HG03457 (cell line): ENCODE measurements around the gene PRR5L.

Source experiments
- ATAC-seq: cut with Tn5 transposase; IDR thresholded peaks from one replicate; pipeline ENCODE4 v1.9.1; 2021; ENCODE audit warnings: moderate number of reproducible peaks; ENCODE audit not compliant: unreplicated experiment

Gene PRR5L

DNA sequence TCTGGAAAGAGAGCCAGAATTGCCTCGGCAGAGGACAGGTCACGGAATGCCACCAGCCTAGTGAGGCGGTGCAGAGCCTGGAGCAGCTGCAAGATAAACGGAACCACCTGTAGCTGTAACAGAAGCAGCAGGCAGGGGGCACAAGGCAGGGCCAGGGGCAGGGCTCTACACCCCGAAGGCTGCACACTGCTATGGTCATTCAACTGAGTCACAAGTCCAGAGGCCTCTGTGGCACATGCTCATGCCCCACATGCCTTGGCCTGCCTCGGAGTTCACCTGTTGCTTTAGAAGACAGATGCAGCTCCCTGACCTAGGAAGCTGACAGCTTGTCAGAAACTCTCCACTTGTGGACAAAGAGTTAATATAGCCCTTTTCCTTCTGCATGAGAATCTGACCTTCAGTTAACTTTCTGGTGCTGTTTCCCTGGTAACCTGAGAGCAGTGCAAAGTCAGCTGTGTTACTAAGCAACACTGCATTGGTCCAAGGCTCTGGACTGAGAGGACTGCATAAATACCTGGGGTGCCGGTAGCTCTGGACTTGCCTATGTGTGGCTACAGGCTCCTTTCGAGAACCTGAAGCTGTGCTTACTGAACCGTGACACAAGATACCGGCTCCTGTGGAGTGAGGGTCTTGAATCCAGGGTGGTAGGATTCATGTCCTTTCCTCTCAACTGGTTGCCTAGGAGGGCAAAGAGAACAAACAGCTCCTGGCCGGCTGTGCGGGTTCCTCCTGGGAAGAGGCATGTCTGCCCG is 17.4 kb upstream of the PRR5L start:
- ATAC-seq = no peak

GRCh38 chr11:36280531-36280930 is 15.6 kb upstream of the PRR5L start:
- no peak for ATAC-seq

DNA sequence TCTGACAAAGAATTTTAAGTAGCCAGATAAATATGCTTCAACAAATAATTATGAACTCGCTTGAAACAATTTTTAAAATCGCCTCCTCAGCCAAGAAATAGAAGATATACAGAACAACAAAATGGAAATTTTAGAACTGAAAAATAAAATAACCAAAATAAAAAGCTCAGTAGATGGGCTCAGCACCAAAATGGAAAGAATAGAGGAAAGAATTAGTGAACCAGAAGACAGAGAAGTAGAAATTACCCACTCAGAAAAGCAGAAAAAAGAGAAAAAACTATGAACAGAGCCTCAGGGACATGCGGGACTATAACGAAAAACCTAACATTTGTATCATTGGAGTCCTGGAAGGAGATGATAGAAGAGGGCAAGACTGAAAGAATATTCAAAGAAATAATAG is 14.2 kb upstream of the PRR5L start:
- no peak for ATAC-seq

DNA sequence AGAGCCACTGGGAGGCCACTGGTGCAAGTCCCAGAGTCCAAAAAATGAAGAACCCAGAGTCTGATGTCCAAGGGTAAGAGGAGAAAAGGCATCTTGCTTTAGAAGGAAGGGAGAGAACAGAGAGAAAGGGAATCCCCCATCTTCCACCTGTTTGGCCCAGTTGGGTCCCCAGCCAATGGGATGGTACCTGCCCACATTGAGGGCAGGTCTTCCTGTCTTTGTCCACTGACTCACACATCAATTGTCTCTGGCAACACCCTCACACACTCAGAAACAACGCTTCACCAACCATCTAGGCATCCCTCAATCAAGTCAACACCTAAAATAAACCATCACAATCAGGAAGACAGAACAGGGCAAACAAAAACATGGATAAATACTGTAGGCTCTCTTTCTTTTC is 13.2 kb upstream of the PRR5L start:
- no peak for ATAC-seq

GRCh38 chr11:36288442-36289225 is 7.5 kb upstream of the PRR5L start:
- no peak for ATAC-seq

- peak; percentile 99 for ATAC-seq
Observed at GRCh38 chr11:36289226-36289852, 6.7 kb upstream of the PRR5L start, which contains the start of gene COMMD9. TSS of gene COMMD9 (minus strand) at chr11:36289424. CDS start at chr11:36289412, 12 bp downstream.

- ATAC-seq = no peak
Observed at GRCh38 chr11:36292311-36292722, 3.8 kb upstream of the PRR5L start.

GRCh38 chr11:36296884-36297543 is 926 bp downstream of the PRR5L start:
- no peak for ATAC-seq

- ATAC-seq = no peak
Observed at GRCh38 chr11:36300650-36301049, 4.6 kb downstream of the PRR5L start.

GRCh38 chr11:36304351-36304750 is 8.3 kb downstream of the PRR5L start:
- no peak for ATAC-seq

- ATAC-seq = no peak
Observed at GRCh38 chr11:36305047-36305446, 9.0 kb downstream of the PRR5L start.

GRCh38 chr11:36306888-36307287 is 10.8 kb downstream of the PRR5L start:
- ATAC-seq = no peak

GRCh38 chr11:36308577-36308976 is 12.5 kb downstream of the PRR5L start:
- no peak for ATAC-seq

DNA sequence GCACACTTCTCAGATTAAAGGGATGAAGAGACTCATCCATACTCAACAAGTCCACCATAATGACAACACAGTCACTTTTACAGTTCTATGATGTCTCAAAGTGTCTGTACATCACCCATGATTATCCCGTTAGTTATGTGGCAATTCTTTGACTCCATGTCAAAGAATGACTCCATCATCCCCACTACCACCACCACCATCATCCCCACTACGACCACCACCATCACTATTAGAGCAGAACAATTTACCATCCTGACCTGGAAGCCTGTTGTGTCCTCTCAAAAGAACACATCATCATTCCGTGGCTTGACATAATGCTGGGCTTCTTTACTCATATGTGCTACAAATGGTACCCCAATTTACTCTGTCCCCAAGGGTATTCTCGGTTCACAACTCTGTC is 13.7 kb downstream of the PRR5L start:
- no peak for ATAC-seq

DNA sequence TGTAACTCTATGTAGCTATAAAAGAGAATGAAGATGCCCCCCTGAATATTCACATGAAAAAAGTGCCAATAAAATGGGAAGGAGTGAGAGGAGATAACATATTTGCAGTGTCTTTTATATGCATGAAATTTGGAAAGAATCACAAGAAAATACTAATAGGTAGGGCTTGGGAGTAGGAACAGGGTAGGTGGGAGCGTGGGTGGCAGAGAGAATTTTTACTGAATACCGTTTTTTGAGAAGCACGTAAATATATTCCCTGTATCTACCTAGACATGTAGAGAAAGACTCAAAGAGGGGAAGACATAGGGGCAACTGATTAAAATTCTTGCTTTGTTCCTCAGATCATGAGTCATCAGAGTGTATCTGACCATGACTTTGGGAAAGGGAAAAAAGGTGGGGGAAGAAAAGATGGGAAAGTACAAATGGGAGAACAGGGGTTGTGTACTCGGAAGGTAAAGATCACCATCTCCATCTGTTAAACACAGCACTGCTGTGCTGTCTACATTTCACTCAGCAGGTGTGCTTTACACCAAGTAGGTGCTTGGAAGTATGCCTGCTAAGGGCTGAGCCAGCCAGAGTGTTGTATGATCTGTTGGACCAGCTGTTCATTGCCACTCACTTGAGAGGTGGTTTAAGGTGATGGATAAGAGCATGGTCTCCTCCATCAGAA is 16.0 kb downstream of the PRR5L start:
- ATAC-seq = no peak

DNA sequence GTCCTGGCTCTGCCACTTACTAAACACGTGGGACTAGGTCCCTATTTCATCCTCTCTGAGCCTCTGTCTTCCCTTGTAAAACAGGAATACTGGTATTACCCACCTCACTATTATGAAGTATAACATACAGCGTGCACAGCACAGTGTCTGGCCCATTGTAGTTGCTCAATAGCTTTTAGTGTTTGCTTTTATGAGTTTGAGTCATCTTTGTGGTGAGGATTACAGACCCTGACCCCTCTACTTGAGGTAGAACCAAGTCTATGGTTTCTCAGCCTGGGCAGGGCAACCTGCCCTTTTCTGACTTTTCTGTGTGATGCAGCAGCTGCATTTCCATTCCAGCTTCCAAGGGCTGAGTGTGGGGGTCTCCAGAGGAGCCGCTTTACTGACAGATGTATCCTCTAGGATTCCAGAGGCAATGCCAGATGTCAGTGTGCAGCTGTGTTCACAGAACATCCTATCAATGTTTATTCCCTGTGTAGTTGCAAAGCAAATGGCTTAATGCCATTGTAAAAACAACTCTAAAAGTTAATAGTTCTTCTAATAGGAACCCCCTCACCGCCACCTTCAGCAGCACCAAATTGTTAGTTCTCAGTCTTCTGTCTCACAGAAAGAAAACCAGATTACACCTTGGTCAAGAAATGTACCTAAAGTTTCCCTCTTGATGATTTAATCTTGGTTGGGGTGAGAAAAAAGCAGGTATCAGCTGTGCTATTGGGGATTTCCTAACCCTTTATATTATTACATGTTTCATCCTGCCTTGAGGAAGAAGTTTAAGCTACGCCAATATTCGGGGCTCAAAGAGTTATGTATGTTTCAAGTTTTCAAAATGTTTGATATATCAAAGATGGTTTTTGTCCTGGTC is 16.8 kb downstream of the PRR5L start:
- no peak for ATAC-seq

DNA sequence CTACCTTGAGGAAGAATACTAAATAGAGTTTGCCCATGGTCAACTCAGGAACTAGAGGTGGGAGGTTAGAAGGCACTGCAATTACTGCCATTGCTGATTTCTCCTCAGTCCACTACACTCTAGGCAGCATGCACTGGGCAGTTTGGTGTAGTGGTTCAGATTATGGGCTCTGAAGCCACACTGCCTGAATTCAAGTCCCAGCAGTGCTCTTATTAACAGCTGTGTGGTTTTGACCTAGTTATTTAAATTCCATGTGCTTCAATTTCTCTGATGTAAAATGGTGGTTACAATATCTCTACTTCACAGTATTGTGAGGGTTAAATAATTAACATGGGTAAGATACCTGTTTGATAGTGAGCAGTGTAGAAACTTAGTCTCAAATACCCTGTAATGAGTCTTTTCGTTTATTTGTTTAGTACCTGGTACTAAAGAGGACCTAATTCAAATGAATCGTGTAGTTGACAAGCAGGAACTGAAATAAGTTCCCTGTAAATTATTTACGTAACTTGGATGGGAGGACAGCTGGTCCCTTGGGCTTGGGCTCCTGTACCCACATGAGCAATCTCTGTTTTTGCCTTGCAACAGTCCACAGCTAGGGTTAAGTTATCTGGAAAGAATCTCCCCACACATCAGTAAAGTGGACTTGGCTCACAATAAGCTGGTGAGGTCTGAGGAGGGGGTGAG is 17.8 kb downstream of the PRR5L start:
- no peak for ATAC-seq

DNA sequence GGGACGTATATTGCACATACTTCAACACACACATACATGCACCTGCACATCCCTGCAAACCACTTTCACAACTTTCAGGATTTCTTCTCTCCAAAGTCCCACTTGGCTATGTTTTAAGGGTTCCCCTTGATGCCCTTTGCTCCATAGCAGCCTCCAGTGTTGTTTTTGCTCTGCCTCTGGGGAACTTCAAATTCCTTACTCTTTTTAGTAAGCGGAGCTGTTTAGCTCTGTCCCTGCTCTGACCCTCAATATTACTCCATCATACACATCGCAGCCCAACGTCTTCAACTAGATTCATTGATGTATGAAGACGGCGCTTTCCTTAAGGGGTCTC is 18.3 kb downstream of the PRR5L start:
- no peak for ATAC-seq

DNA sequence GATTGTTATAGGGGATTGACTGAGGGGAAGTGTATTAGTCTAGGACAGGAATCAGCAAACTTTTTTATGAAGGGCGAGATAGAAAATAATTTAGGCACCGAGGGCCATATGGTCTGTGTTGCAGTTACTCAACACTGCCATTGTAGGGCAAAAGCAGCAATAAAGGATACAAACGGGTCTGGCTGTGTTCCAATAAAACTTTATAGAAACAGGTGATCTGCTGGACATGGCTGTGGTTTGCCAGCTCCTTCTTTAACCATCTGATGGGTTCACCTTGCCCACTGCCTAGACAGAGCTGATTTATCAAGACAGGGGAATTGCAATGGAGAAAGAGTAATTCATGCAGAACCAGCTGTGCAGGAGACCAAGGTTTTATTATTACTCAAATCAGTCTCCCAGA is 20.0 kb downstream of the PRR5L start:
- ATAC-seq = no peak
